H1 (cell line): ENCODE results near the gene GINS2. TPM values are rescaled to one million over a fixed set of nuclear protein-coding genes. Genes with fewer than 3 reads are reported as not detected.

Source experiments
- CTCF ChIA-PET: fragments of 300-600 bp; sonication (Branson Sonifier 250); formaldehyde crosslinking; loops from one replicate; lab custom pipeline; 2021; ENCODE audit not compliant: partially characterized antibody; lab: Charles Lee
- POLR2A ChIA-PET: fragments of 300-600 bp; sonication (Branson Sonifier 250); formaldehyde crosslinking; loops from one replicate; lab custom pipeline; 2021; ENCODE audit warnings: inconsistent platforms; ENCODE audit not compliant: partially characterized antibody; lab: Charles Lee
- DNase-seq, 2 experiments: peaks; one replicate each; pipeline versions ENCODE4 v3.0.0 to v3.0.0-alpha.2; 2010 to 2022; ENCODE audit warnings: low spot score in 2 of 2, low read depth in 1 of 2, mixed read lengths in 1 of 2
- FAIRE-seq: peaks from 2 replicates; lab custom pipeline; 2011; peaks lifted over from hg19 to GRCh38; lab: Jason Lieb, UNC
- H2AFZ ChIP-seq: 2 replicates; pipeline ENCODE4 v1.8.1; 2012; ENCODE audit warnings: low read length, inconsistent platforms
- H2AK5ac ChIP-seq: 2 replicates; pipeline ENCODE4 v1.6.1; 2013; ENCODE audit warnings: low read depth, low read length
- H2BK120ac ChIP-seq: replicated peaks from 2 replicates; pipeline ENCODE3; 2013; ENCODE audit warnings: low read depth, low read length, inconsistent platforms
- H2BK12ac ChIP-seq: 2 replicates; pipeline ENCODE4 v1.6.1; 2013; ENCODE audit warnings: low read depth, low read length
- H2BK15ac ChIP-seq: 2 replicates; pipeline ENCODE4 v1.6.1; 2013; ENCODE audit warnings: low read length
- H2BK20ac ChIP-seq: 2 replicates; pipeline ENCODE4 v1.6.1; 2013; ENCODE audit warnings: low read length
- H2BK5ac ChIP-seq: 2 replicates; pipeline ENCODE4 v1.6.1; 2013; ENCODE audit warnings: low read depth, low read length
- H3K14ac ChIP-seq: 2 replicates; pipeline ENCODE4 v1.6.1; 2013; ENCODE audit warnings: inconsistent platforms; ENCODE audit not compliant: insufficient read length
- H3K18ac ChIP-seq: 2 replicates; pipeline ENCODE4 v1.6.1; 2013; ENCODE audit warnings: low read length; ENCODE audit errors: extremely low read depth
- H3K23ac ChIP-seq: 2 replicates; pipeline ENCODE4 v1.6.1; 2013; ENCODE audit warnings: inconsistent platforms; ENCODE audit not compliant: insufficient read length
- H3K23me2 ChIP-seq: 2 replicates; pipeline ENCODE4 v1.6.1; 2013; ENCODE audit warnings: low read depth, low read length
- H3K27ac ChIP-seq: 2 replicates; pipeline ENCODE4 v1.6.1; 2011; ENCODE audit warnings: low read depth, low read length, inconsistent platforms
- H3K27me3 ChIP-seq, 4 experiments: replicated peaks in 1 of 4; 1 replicate in 1 of 4; 2 replicates in 3 of 4; pipeline versions ENCODE4 v1.6.1 to v1.8.1; 2011 to 2013; ENCODE audit warnings: low read length in 3 of 4, mild to moderate bottlenecking in 3 of 4, inconsistent platforms in 2 of 4, mixed read lengths in 2 of 4, moderate library complexity in 1 of 4; ENCODE audit not compliant: control insufficient read depth in 3 of 4, insufficient read depth in 3 of 4; ENCODE audit errors: extremely low read depth in 1 of 4
- H3K36me3 ChIP-seq, 4 experiments: 2 replicates each; pipeline versions ENCODE4 v1.6.1 to v1.8.1; 2011 to 2013; ENCODE audit warnings: mild to moderate bottlenecking in 4 of 4, low read length in 3 of 4, moderate library complexity in 2 of 4, control low read depth in 1 of 4, inconsistent platforms in 1 of 4; ENCODE audit not compliant: insufficient read depth in 4 of 4, control insufficient read depth in 2 of 4
- H3K4ac ChIP-seq: replicated peaks from 2 replicates; pipeline ENCODE3; 2013; ENCODE audit warnings: low read length, low read depth, mixed read lengths, inconsistent platforms; ENCODE audit not compliant: insufficient read length
- H3K4me1 ChIP-seq, 4 experiments: replicated peaks in 1 of 4; 1 replicate in 1 of 4; 2 replicates in 3 of 4; pipeline versions ENCODE4 v1.6.1 to v1.8.1; 2011 to 2013; ENCODE audit warnings: low read length in 3 of 4, inconsistent platforms in 2 of 4, mixed read lengths in 1 of 4; ENCODE audit not compliant: insufficient read depth in 4 of 4, control insufficient read depth in 3 of 4
- H3K4me2 ChIP-seq, 2 experiments: 2 replicates each; pipeline versions ENCODE4 v1.6.1 to v1.8.1; 2011 to 2013; ENCODE audit warnings: low read depth in 2 of 2, low read length in 2 of 2, control low read depth in 1 of 2, inconsistent platforms in 1 of 2, mild to moderate bottlenecking in 1 of 2; ENCODE audit not compliant: insufficient read depth in 1 of 2
- H3K4me3 ChIP-seq, 4 experiments: fragments of 200-600, 300-600 bp in 1 of 4; sonication (generic), shearing (Covaris generic), sonication (Bioruptor Twin) in 1 of 4; 2 replicates each; pipeline versions ENCODE4 v1.5.1 to v1.8.1; 2011 to 2016; ENCODE audit warnings: low read length in 4 of 4, low read depth in 3 of 4, control low read depth in 2 of 4, inconsistent platforms in 2 of 4, mild to moderate bottlenecking in 2 of 4, mixed read lengths in 1 of 4, moderate library complexity in 1 of 4; ENCODE audit not compliant: insufficient read depth in 2 of 4; ENCODE audit errors: extremely low read depth in 1 of 4
- H3K56ac ChIP-seq: replicated peaks from 2 replicates; pipeline ENCODE3; 2013; ENCODE audit warnings: low read depth, mild to moderate bottlenecking, mixed read lengths, low read length, inconsistent platforms; ENCODE audit not compliant: insufficient read length
- H3K79me1 ChIP-seq: 2 replicates; pipeline ENCODE4 v1.6.1; 2013; ENCODE audit warnings: low read depth, low read length, control low read depth
- H3K79me2 ChIP-seq, 2 experiments: 2 replicates each; pipeline versions ENCODE4 v1.6.1 to v1.8.1; 2012 to 2013; ENCODE audit warnings: low read length in 2 of 2, mild to moderate bottlenecking in 2 of 2, inconsistent platforms in 1 of 2; ENCODE audit not compliant: insufficient read depth in 2 of 2, control insufficient read depth in 1 of 2
- H3K9ac ChIP-seq, 4 experiments: replicated peaks in 1 of 4; 1 replicate in 1 of 4; 2 replicates in 3 of 4; pipeline versions ENCODE4 v1.6.1 to v1.8.1; 2011 to 2013; ENCODE audit warnings: low read depth in 3 of 4, low read length in 3 of 4, control low read depth in 2 of 4, mild to moderate bottlenecking in 2 of 4, moderate library complexity in 2 of 4, inconsistent platforms in 1 of 4; ENCODE audit errors: extremely low read depth in 1 of 4
- H3K9me3 ChIP-seq, 2 experiments: 2 replicates each; pipeline versions ENCODE4 v1.6.1 to v1.8.1; 2012 to 2013; ENCODE audit warnings: mild to moderate bottlenecking in 2 of 2, moderate library complexity in 2 of 2, control low read depth in 1 of 2, inconsistent platforms in 1 of 2, low read depth in 1 of 2, low read length in 1 of 2, mixed read lengths in 1 of 2; ENCODE audit not compliant: insufficient read depth in 2 of 2
- H4K20me1 ChIP-seq, 2 experiments: replicated peaks in 1 of 2; 2 replicates each; pipeline versions ENCODE3 to v1.8.1; 2011 to 2013; ENCODE audit warnings: inconsistent platforms in 2 of 2, low read length in 2 of 2, mild to moderate bottlenecking in 1 of 2; ENCODE audit not compliant: insufficient read depth in 2 of 2, control insufficient read depth in 1 of 2
- H4K5ac ChIP-seq: 2 replicates; pipeline ENCODE4 v1.6.1; 2013; ENCODE audit warnings: low read length, low read depth, mixed read lengths, inconsistent platforms; ENCODE audit not compliant: insufficient read length
- H4K8ac ChIP-seq: 2 replicates; pipeline ENCODE4 v1.8.0; 2013; ENCODE audit warnings: mild to moderate bottlenecking, moderate library complexity, low read length, inconsistent platforms; ENCODE audit not compliant: insufficient read depth; ENCODE audit errors: extremely low read depth
- H4K91ac ChIP-seq: replicated peaks from 2 replicates; pipeline ENCODE3; 2013; ENCODE audit warnings: low read length, mixed read lengths, inconsistent platforms; ENCODE audit not compliant: insufficient read length
- BACH1 ChIP-seq: IDR thresholded peaks from 2 replicates; pipeline ENCODE4 v1.6.1; 2012; ENCODE audit warnings: low read length, improper control_type of control experiment
- CBX5 ChIP-seq: fragments of 300-800, 300-1000 bp; sonication (generic); IDR thresholded peaks from 2 replicates; pipeline ENCODE4 v1.7.1; 2016; ENCODE audit warnings: antibody characterized with exemption, low read length, low read depth
- CHD2 ChIP-seq: IDR thresholded peaks from 2 replicates; pipeline ENCODE4 v1.6.1; 2012; ENCODE audit warnings: low read length, improper control_type of control experiment
- NANOG ChIP-seq: IDR thresholded peaks from 2 replicates; pipeline ENCODE4 v1.6.1; 2011; ENCODE audit warnings: low read length, low read depth, mild to moderate bottlenecking, inconsistent platforms; ENCODE audit not compliant: insufficient read depth, poor library complexity, severe bottlenecking
- TAF7 ChIP-seq: optimal IDR thresholded peaks from 2 replicates; pipeline ENCODE3; 2011; ENCODE audit warnings: low read depth, mild to moderate bottlenecking, inconsistent platforms, low read length, moderate library complexity, borderline replicate concordance
- polyA plus RNA-seq, 7 experiments: library from polyadenylated mRNA; depleted of rRNA in 3 of 7; stranded (reverse) in 5 of 7; unstranded in 2 of 7; fragments of >200 nt in 5 of 7; fragments of 200-250 nt in 2 of 7; gene quantifications; 1 replicate in 5 of 7; 2 replicates in 1 of 7; 4 replicates in 1 of 7; pipeline versions ENCODE4 v1.2.1 to v1.2.3, GENCODE V29; 2011 to 2013; ENCODE audit warnings: missing spikeins in 2 of 7, mixed read lengths in 2 of 7
- total RNA-seq: library from RNA; stranded (reverse); fragmentation: NEBNext Ultra II Directional; extraction: Animal tissue kit (Norgen Biotek cat#: 25700); gene quantifications from 2 replicates; pipeline ENCODE4 v1.2.1, GENCODE V29; 2021
- TF ChIP-seq, protein P1 (sequence below), 3 experiments: IDR thresholded peaks; 1 replicate in 2 of 3; 2 replicates in 1 of 3; pipeline versions ENCODE4 v1.5.1 to v1.6.1; 2011; ENCODE audit warnings: low read length in 3 of 3, mild to moderate bottlenecking in 3 of 3, inconsistent platforms in 2 of 3, low read depth in 1 of 3, moderate library complexity in 1 of 3; ENCODE audit not compliant: insufficient read depth in 1 of 3; ENCODE audit errors: control extremely low read depth in 1 of 3
- TF ChIP-seq, protein P2 (sequence below): IDR thresholded peaks from 2 replicates; pipeline ENCODE4 v1.6.1; 2012; ENCODE audit warnings: low read length, inconsistent platforms
- TF ChIP-seq, protein P3 (sequence below): IDR thresholded peaks from 2 replicates; pipeline ENCODE4 v1.6.1; 2011; ENCODE audit warnings: low read length, improper control_type of control experiment

GINS2 gene
- total and polyA plus RNA-seq, 2 of the 8 experiments (the other 6 are each of a cell fraction or from before 2014, with no cell fraction given) = 29.4 to 59.1 TPM

DNA sequence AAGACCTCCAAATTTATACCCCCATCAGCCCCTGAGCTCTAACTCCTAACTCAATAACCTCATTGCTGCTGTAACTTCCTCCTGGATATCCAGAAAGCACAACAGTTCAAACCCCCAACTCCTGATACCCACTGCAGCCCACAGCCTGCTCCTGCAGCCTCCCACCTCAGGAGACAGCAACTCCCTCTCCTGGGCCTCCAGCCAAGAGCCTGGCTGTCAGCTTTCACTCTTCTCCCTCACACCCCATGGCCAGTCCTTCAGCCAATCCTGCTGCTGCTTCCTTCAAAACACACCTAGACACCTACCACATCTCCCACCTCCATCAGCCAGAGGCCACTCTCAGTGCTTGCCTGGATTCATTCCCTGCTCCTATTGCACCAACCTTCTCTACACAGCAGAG, 5.4 kb downstream of the GINS2 start:
- no peaks in the 10 kb centered on the region; the same call in 1 of the 2 replicates for H3K23me2 ChIP-seq
- POLR2A ChIA-PET = interaction anchor here (1.8 to 9.5 kb wide), 4 partner anchors 8 to 33 kb away, joined by 5 to 77 read pairs (median 12); no protein-coding TSS in a partner anchor
- DNase-seq = no peak
- H4K91ac ChIP-seq = no peak overlapping the region
- H3K9ac ChIP-seq = no peak overlapping the region
- FAIRE-seq = no peak
- no peak overlapping the region for H3K14ac ChIP-seq
- H2BK12ac ChIP-seq = no peak overlapping the region
- H2AK5ac ChIP-seq = no peak overlapping the region
- H3K18ac ChIP-seq = no peak overlapping the region
- no peak overlapping the region for H2AFZ ChIP-seq
- H3K56ac ChIP-seq = no peak overlapping the region
- no peak overlapping the region for H3K4me3 ChIP-seq
- no peak overlapping the region for H2BK5ac ChIP-seq
- no peak overlapping the region for H2BK20ac ChIP-seq
- no peaks in the 10 kb centered on the region for H3K27me3 ChIP-seq
- no peak overlapping the region for H3K23ac ChIP-seq
- H2BK120ac ChIP-seq = no peak overlapping the region
- H2BK15ac ChIP-seq = no peak overlapping the region
- H4K8ac ChIP-seq = 0 out of 2 replicates have a peak overlapping the region, but pooled peaks have one; percentile 80
- CTCF ChIA-PET = interaction anchor here (0.6 to 37.0 kb wide), 13 partner anchors 9 to 537 kb away, joined by 3 to 620 read pairs (median 5); no protein-coding TSS in a partner anchor
- H3K4me1 ChIP-seq = peaks cover 0 to 5% (median 0%) of the 10 kb centered on the region in 4 experiments; a peak in 1 of 7 replicates
- H3K79me2 ChIP-seq = peaks cover 0 to 39% of the 10 kb centered on the region in 2 experiments; a peak in 2 of 4 replicates
- H4K20me1 ChIP-seq = peaks cover 3 to 22% of the 10 kb centered on the region in 2 experiments
- no peak overlapping the region for H4K5ac ChIP-seq
- peaks cover 21 to 39% (median 25%) of the 10 kb centered on the region in 4 experiments for H3K36me3 ChIP-seq
- no peak overlapping the region for H3K27ac ChIP-seq
- no peaks in the 10 kb centered on the region for H3K9me3 ChIP-seq
- H3K4me2 ChIP-seq = no peak overlapping the region
- H3K4ac ChIP-seq = no peak overlapping the region
- H3K79me1 ChIP-seq = peaks cover 11% of the 10 kb centered on the region
- TF ChIP-seq, protein P1, sequence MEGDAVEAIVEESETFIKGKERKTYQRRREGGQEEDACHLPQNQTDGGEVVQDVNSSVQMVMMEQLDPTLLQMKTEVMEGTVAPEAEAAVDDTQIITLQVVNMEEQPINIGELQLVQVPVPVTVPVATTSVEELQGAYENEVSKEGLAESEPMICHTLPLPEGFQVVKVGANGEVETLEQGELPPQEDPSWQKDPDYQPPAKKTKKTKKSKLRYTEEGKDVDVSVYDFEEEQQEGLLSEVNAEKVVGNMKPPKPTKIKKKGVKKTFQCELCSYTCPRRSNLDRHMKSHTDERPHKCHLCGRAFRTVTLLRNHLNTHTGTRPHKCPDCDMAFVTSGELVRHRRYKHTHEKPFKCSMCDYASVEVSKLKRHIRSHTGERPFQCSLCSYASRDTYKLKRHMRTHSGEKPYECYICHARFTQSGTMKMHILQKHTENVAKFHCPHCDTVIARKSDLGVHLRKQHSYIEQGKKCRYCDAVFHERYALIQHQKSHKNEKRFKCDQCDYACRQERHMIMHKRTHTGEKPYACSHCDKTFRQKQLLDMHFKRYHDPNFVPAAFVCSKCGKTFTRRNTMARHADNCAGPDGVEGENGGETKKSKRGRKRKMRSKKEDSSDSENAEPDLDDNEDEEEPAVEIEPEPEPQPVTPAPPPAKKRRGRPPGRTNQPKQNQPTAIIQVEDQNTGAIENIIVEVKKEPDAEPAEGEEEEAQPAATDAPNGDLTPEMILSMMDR (IDR thresholded peaks at IDR 0.05; ENCODE audit: control extremely low read depth in 1 of 3, insufficient read depth in 1 of 3, low read depth in 1 of 3, low read length in 3 of 3) = no peak
- TF ChIP-seq TAF7 = no peak
- no peak for TF ChIP-seq CBX5
- TF ChIP-seq CHD2 = no peak
- TF ChIP-seq, protein P2, sequence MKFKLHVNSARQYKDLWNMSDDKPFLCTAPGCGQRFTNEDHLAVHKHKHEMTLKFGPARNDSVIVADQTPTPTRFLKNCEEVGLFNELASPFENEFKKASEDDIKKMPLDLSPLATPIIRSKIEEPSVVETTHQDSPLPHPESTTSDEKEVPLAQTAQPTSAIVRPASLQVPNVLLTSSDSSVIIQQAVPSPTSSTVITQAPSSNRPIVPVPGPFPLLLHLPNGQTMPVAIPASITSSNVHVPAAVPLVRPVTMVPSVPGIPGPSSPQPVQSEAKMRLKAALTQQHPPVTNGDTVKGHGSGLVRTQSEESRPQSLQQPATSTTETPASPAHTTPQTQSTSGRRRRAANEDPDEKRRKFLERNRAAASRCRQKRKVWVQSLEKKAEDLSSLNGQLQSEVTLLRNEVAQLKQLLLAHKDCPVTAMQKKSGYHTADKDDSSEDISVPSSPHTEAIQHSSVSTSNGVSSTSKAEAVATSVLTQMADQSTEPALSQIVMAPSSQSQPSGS = no peak
- no peak for TF ChIP-seq NANOG
- TF ChIP-seq, protein P3, sequence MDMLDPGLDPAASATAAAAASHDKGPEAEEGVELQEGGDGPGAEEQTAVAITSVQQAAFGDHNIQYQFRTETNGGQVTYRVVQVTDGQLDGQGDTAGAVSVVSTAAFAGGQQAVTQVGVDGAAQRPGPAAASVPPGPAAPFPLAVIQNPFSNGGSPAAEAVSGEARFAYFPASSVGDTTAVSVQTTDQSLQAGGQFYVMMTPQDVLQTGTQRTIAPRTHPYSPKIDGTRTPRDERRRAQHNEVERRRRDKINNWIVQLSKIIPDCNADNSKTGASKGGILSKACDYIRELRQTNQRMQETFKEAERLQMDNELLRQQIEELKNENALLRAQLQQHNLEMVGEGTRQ = no peak
- TF ChIP-seq BACH1 = no peak
